Testis (tissue), 3 donors: ENCODE measurements around the gene SMIM3. TPM values are rescaled to one million over a fixed set of nuclear protein-coding genes. Genes with fewer than 3 reads are reported as not detected.
A peak's percentile ranks its signal among the peaks of the same experiment; 100 is the strongest.

Source experiments
- DNase-seq: peaks from one replicate; pipeline ENCODE4 v3.0.0-alpha.2; 2019
- H3K27ac ChIP-seq, 2 donors: fragments of 200-600 bp; sonication (generic); one replicate each; pipeline ENCODE4 v1.5.1; 2019
- H3K27me3 ChIP-seq: fragments of 200-600 bp; sonication (generic); one replicate; pipeline ENCODE4 v1.5.1; 2019
- H3K36me3 ChIP-seq: fragments of 200-600 bp; sonication (generic); one replicate; pipeline ENCODE4 v1.5.1; 2017; ENCODE audit warnings: low read depth; ENCODE audit errors: missing control alignments
- H3K4me1 ChIP-seq: fragments of 200-600 bp; sonication (generic); one replicate; pipeline ENCODE4 v1.5.1; 2019
- H3K4me3 ChIP-seq, 2 donors: fragments of 200-600 bp; sonication (generic); one replicate each; pipeline ENCODE4 v1.5.1; 2017 to 2019
- H3K9me3 ChIP-seq: fragments of 200-600 bp; sonication (generic); one replicate; pipeline ENCODE4 v1.5.1; 2017
- CTCF ChIP-seq, 3 experiments: fragments of 450-650 bp in 2 of 3; fragments of 200-600 bp in 1 of 3; sonication (generic) in 1 of 3; IDR thresholded peaks; one replicate each; pipeline ENCODE4 v1.5.1; 2016 to 2019; ENCODE audit warnings: antibody characterized with exemption in 3 of 3, mild to moderate bottlenecking in 2 of 3, moderate library complexity in 1 of 3
- POLR2A ChIP-seq: fragments of 450-650 bp; IDR thresholded peaks from one replicate; pipeline ENCODE4 v1.6.1; 2017; ENCODE audit warnings: antibody characterized with exemption, mild to moderate bottlenecking, moderate library complexity
- WGBS, 2 donors: methylation state at CpG; one replicate each; pipeline ENCODE4 v1.1.5; 2018; 5-methylcytosine and 5-hydroxymethylcytosine counted together
- intact Hi-C: fragments of 100-400 bp; cut with DNase I; formaldehyde crosslinking; loops from one replicate; pipeline ENCODE4 v1.15.1; 2023; ENCODE audit warnings: low total_unique reads
- polyA plus RNA-seq: library from polyadenylated mRNA; stranded (reverse); fragments of 350-450 nt; fragmentation: Illumina TruSeq; extraction: RNeasy Lipid Tissue Mini Kit (QIAGEN cat#74804); gene quantifications from one replicate; pipeline ENCODE4 v1.2.3, GENCODE V29; 2014; ENCODE audit warnings: low read depth, low replicate concordance; ENCODE audit not compliant: insufficient read depth
- total RNA-seq, 2 donors: library from RNA; depleted of rRNA; stranded (reverse); fragments of >200 nt; gene quantifications; one replicate each; pipeline ENCODE4 v1.2.3, GENCODE V29; 2016

Gene SMIM3
- total and polyA plus RNA-seq, 3 donors from 2014 or later, result 8.1 to 8.8 (median 8.7) TPM

- no peaks in the 10 kb centered on the region for H3K4me1 ChIP-seq
- 70 to 76% methylated on average over 1 of the region's 1 CpG for WGBS, 2 donors
- intact Hi-C loops, result no loop called here
- H3K9me3 ChIP-seq, result no peaks in the 10 kb centered on the region
- H3K27me3 ChIP-seq, result no peaks in the 10 kb centered on the region
- H3K4me3 ChIP-seq, result no peak overlapping the region
- no peaks in the 10 kb centered on the region for H3K36me3 ChIP-seq
- no peak overlapping the region for H3K27ac ChIP-seq
- no peak for TF ChIP-seq POLR2A
- TF ChIP-seq CTCF (IDR thresholded peaks at IDR 0.05), result no peak
- DNase-seq, result no peak
Measured at GRCh38 chr5:150771034-150771795, 7.3 kb upstream of the SMIM3 start.

GRCh38 chr5:150774145-150774544, 4.4 kb upstream of the SMIM3 start:
- Histone ChIP-seq H3K4me1 (peaks cover 5% of the 10 kb centered on the region), H3K27me3 (no peaks in the 10 kb centered on the region), H3K27ac (no peak overlapping the region), H3K36me3 (no peaks in the 10 kb centered on the region), H3K9me3 (no peaks in the 10 kb centered on the region), H3K4me3 (no peak overlapping the region)
- WGBS, 2 donors, result 85 to 93% methylated on average over 1 of the region's 1 CpG
- intact Hi-C loops, result no loop called here
- TF ChIP-seq POLR2A, result no peak
- no peak for TF ChIP-seq CTCF (IDR thresholded peaks at IDR 0.05)
- no peak for DNase-seq

- H3K27ac ChIP-seq, result peak overlapping the region; percentile 57 to 90
- intact Hi-C loops, result no loop called here
- no peaks in the 10 kb centered on the region for H3K36me3 ChIP-seq
- 44 to 50% methylated on average over 3 of the region's 3 CpGs for WGBS, 2 donors
- H3K4me1 ChIP-seq, result peaks cover 21% of the 10 kb centered on the region
- no peaks in the 10 kb centered on the region for H3K9me3 ChIP-seq
- no peak for TF ChIP-seq POLR2A
- no peak for TF ChIP-seq CTCF (IDR thresholded peaks at IDR 0.05)
- DNase-seq, result no peak
- no peaks in the 10 kb centered on the region for H3K27me3 ChIP-seq
- peak overlapping the region in 1 of 2 donors; percentile 64 for H3K4me3 ChIP-seq
Measured at GRCh38 chr5:150777685-150778084, 872 bp upstream of the SMIM3 start.

- H3K27me3 ChIP-seq, result no peaks in the 10 kb centered on the region
- 3 to 9% methylated on average over 7 of the region's 7 CpGs for WGBS, 2 donors
- no peak for DNase-seq
- no peaks in the 10 kb centered on the region for H3K9me3 ChIP-seq
- intact Hi-C loops, result no loop called here
- no peak for TF ChIP-seq POLR2A
- no peak for TF ChIP-seq CTCF (IDR thresholded peaks at IDR 0.05)
- H3K4me3 ChIP-seq, result peak overlapping the region; percentile 64 to 76
- peak overlapping the region; percentile 57 to 90 for H3K27ac ChIP-seq
- H3K36me3 ChIP-seq, result no peaks in the 10 kb centered on the region
- H3K4me1 ChIP-seq, result peaks cover 25% of the 10 kb centered on the region
Measured at GRCh38 chr5:150778088-150778516, 455 bp upstream of the SMIM3 start.
